Lung (tissue), 12 donors: ENCODE measurements around the gene TRIP6. TPM values are rescaled to one million over a fixed set of nuclear protein-coding genes. Genes with fewer than 3 reads are reported as not detected.

ENCODE experiments used
- ATAC-seq: fragments of 200-7000 bp; cut with Tn5 transposase; one replicate; pipeline ENCODE4 v1.9.1; 2020; ENCODE audit warnings: moderate number of reproducible peaks; ENCODE audit not compliant: insufficient read depth, low FRiP score
- DNase-seq, 3 donors: peaks; one replicate each; pipeline ENCODE4 v3.0.0-alpha.2; 2013 to 2017
- H3K27ac ChIP-seq, 2 donors: one replicate each; pipeline ENCODE4 v1.5.1; 2013; ENCODE audit warnings: mild to moderate bottlenecking in 2 of 2, moderate library complexity in 2 of 2, control low read depth in 1 of 2, inconsistent platforms in 1 of 2, low read depth in 1 of 2, low read length in 1 of 2
- H3K27me3 ChIP-seq, 3 donors: one replicate each; pipeline ENCODE4 v1.5.1; 2013; ENCODE audit warnings: low read length in 2 of 3; ENCODE audit not compliant: control insufficient read depth in 3 of 3, insufficient read depth in 3 of 3
- H3K36me3 ChIP-seq, 4 donors: one replicate each; pipeline ENCODE4 v1.5.1; 2013; ENCODE audit warnings: low read length in 4 of 4, mild to moderate bottlenecking in 1 of 4, moderate library complexity in 1 of 4; ENCODE audit not compliant: control insufficient read depth in 4 of 4, insufficient read depth in 4 of 4
- H3K4me1 ChIP-seq, 5 donors: one replicate each; pipeline ENCODE4 v1.5.1; 2013; ENCODE audit warnings: low read length in 5 of 5, mild to moderate bottlenecking in 2 of 5, moderate library complexity in 1 of 5; ENCODE audit not compliant: control insufficient read depth in 5 of 5, insufficient read depth in 5 of 5
- H3K4me3 ChIP-seq: one replicate; pipeline ENCODE4 v1.5.1; 2013; ENCODE audit warnings: mild to moderate bottlenecking, control low read depth, moderate library complexity
- H3K9ac ChIP-seq, 2 donors: one replicate each; pipeline ENCODE4 v1.5.1; 2013; ENCODE audit warnings: low read length in 2 of 2, control low read depth in 1 of 2; ENCODE audit not compliant: insufficient read depth in 1 of 2
- H3K9me3 ChIP-seq, 4 donors: one replicate each; pipeline ENCODE4 v1.5.1; 2013; ENCODE audit warnings: low read length in 3 of 4, mild to moderate bottlenecking in 1 of 4, moderate library complexity in 1 of 4; ENCODE audit not compliant: control insufficient read depth in 4 of 4, insufficient read depth in 3 of 4
- CTCF ChIP-seq: IDR thresholded peaks from 2 replicates; pipeline ENCODE4 v1.5.1; 2012; ENCODE audit warnings: mild to moderate bottlenecking; ENCODE audit errors: control extremely low read depth, extremely low read depth
- WGBS, 2 donors: extraction: QIAGEN DNeasy Blood & Tissue Kit; methylation state at CpG; one replicate each; pipeline ENCODE4 v1.1.7; 2013; 5-methylcytosine and 5-hydroxymethylcytosine counted together
- polyA plus RNA-seq, 2 donors: library from polyadenylated mRNA; stranded (reverse); fragments of 200-250 nt; gene quantifications; one replicate each; pipeline ENCODE4 v1.2.1, GENCODE V29; 2013
- total RNA-seq, 2 donors: library from RNA; depleted of rRNA in 1 of 2; stranded (reverse); fragments of >200 nt in 1 of 2; gene quantifications; one replicate each; pipeline ENCODE4 v1.2.1, GENCODE V29; 2014 to 2021
- donor health status: control.
- donor health status: control.
- donor health status: Bipolar disorder and iron deficiency.
- donor health status: healthy.
- donor health status: DM: yes; HTN: yes; CAD: no.

TRIP6 gene
- total and polyA plus RNA-seq, 4 donors, result 41.4 to 81.8 (median 52.3) TPM

- H3K4me3 ChIP-seq, result no peak overlapping the region
- H3K36me3 ChIP-seq, result peaks cover 0 to 4% (median 0%) of the 10 kb centered on the region in 4 donors
- 27 to 31% methylated on average over 20 of the region's 20 CpGs for WGBS, 2 donors
- peak overlapping the region; percentile 22 to 65 for H3K27ac ChIP-seq
- DNase-seq (peak; percentile 42 to 71 (median 52)), ATAC-seq (no peak)
- H3K4me1 ChIP-seq, result peaks cover 0 to 30% (median 4%) of the 10 kb centered on the region in 5 donors
- no peak for TF ChIP-seq CTCF
- H3K9me3 ChIP-seq, result no peaks in the 10 kb centered on the region
- H3K27me3 ChIP-seq, result no peaks in the 10 kb centered on the region
- no peak overlapping the region for H3K9ac ChIP-seq
Observed at GRCh38 chr7:100829150-100829716, 38.0 kb upstream of the TRIP6 start.

- Histone ChIP-seq H3K36me3 (no peaks in the 10 kb centered on the region), H3K27ac (no peak overlapping the region), H3K27me3 (no peaks in the 10 kb centered on the region), H3K4me3 (no peak overlapping the region), H3K9ac (no peak overlapping the region), H3K4me1 (peaks cover 0 to 18% (median 2%) of the 10 kb centered on the region in 5 donors), H3K9me3 (no peaks in the 10 kb centered on the region)
- TF ChIP-seq CTCF, result no peak
- 87 to 93% methylated on average over 4 of the region's 4 CpGs for WGBS, 2 donors
- no peak for DNase-seq
- no peak for ATAC-seq
Observed at GRCh38 chr7:100830396-100830795, 36.8 kb upstream of the TRIP6 start.

GRCh38 chr7:100832281-100832633 lies 34.9 kb upstream of the TRIP6 start:
- H3K27me3 ChIP-seq, result no peaks in the 10 kb centered on the region
- no peak overlapping the region for H3K4me3 ChIP-seq
- peaks cover 0 to 24% (median 0%) of the 10 kb centered on the region in 5 donors for H3K4me1 ChIP-seq
- H3K9ac ChIP-seq, result no peak overlapping the region
- no peak for DNase-seq
- H3K27ac ChIP-seq, result no peak overlapping the region
- no peak for TF ChIP-seq CTCF
- WGBS, 2 donors, result 92 to 96% methylated on average over 5 of the region's 5 CpGs
- no peak for ATAC-seq
- H3K36me3 ChIP-seq, result no peaks in the 10 kb centered on the region
- no peaks in the 10 kb centered on the region for H3K9me3 ChIP-seq
